Measurements from ENCODE around the gene UFC1. TPM values are rescaled to one million over a fixed set of nuclear protein-coding genes. Genes with fewer than 3 reads are reported as not detected.

UFC1 gene
- total and polyA plus RNA-seq, 2 of the 13 experiments (the other 11 are each of a cell fraction or from before 2014, with no cell fraction given): 72.8 to 85.2 TPM

GRCh38 chr1:161117759-161118581 is 35.8 kb upstream of the UFC1 start, which contains the start of the genes NIT1 and PFDN2 (continued):
- no peak for TF ChIP-seq FUBP1 (CRISPR knock-in tag; IDR thresholded peaks at IDR 0.05; ENCODE audit: borderline replicate concordance)
- no peak for TF ChIP-seq CHCHD3 (CRISPR knock-in tag; IDR thresholded peaks at IDR 0.05)
- no peak for TF ChIP-seq ZNF841 (CRISPR knock-in tag; IDR thresholded peaks at IDR 0.05; ENCODE audit: borderline replicate concordance)
- peak; percentile 78; the same call in 1 of the 2 replicates for TF ChIP-seq ZNF501 (CRISPR knock-in tag; IDR thresholded peaks at IDR 0.05)
- TF ChIP-seq MIER3 (CRISPR knock-in tag; IDR thresholded peaks at IDR 0.05; ENCODE audit: borderline replicate concordance): peak; percentile 45; the same call in 1 of the 2 replicates
- no peak for TF ChIP-seq ZNF556 (CRISPR knock-in tag; IDR thresholded peaks at IDR 0.05; ENCODE audit: borderline replicate concordance)
- no peak; the same call in 1 of the 2 replicates for TF ChIP-seq MAF1 (CRISPR knock-in tag; IDR thresholded peaks at IDR 0.05; ENCODE audit: borderline replicate concordance)
- no peak for TF ChIP-seq ZNF580 (CRISPR knock-in tag; IDR thresholded peaks at IDR 0.05; ENCODE audit: borderline replicate concordance, low read depth)
- peak; percentile 39; the same call in 1 of the 2 replicates for TF ChIP-seq TGIF2 (CRISPR knock-in tag; IDR thresholded peaks at IDR 0.05)
- 0 out of 2 replicates have a peak, but pooled peaks have one; percentile 2 for TF ChIP-seq MEIS2 (CRISPR knock-in tag; IDR thresholded peaks at IDR 0.05)
- peak; percentile 66; the same call in 1 of the 3 replicates for TF ChIP-seq MXI1 (IDR thresholded peaks at IDR 0.05; ENCODE audit: borderline replicate concordance, low read depth, low read length)
- TF ChIP-seq HMGXB4 (CRISPR knock-in tag; IDR thresholded peaks at IDR 0.05; ENCODE audit: borderline replicate concordance in 1 of 2, low read depth in 1 of 2): peak; percentile 64 to 66
- no peak for TF ChIP-seq TCF7L2 (IDR thresholded peaks at IDR 0.05; ENCODE audit: low read depth, low read length)
- TF ChIP-seq ZNF691 (CRISPR knock-in tag; IDR thresholded peaks at IDR 0.05; ENCODE audit: borderline replicate concordance, low read depth): no peak; the same call in 1 of the 2 replicates
- TF ChIP-seq MYPOP (CRISPR knock-in tag; IDR thresholded peaks at IDR 0.05): no peak
- TF ChIP-seq ZNF280B (CRISPR knock-in tag; IDR thresholded peaks at IDR 0.05; ENCODE audit: borderline replicate concordance): peak; percentile 78
- peak; percentile 95 for TF ChIP-seq POLR2G (IDR thresholded peaks at IDR 0.05; ENCODE audit: low read depth, low read length)
- no peak for TF ChIP-seq NFE2L2 (IDR thresholded peaks at IDR 0.05; ENCODE audit: low read length)
- peak; percentile 98 for TF ChIP-seq HOXA3 (CRISPR knock-in tag; IDR thresholded peaks at IDR 0.05)
- TF ChIP-seq DNMT1 (CRISPR knock-in tag; IDR thresholded peaks at IDR 0.05): no peak

All from HepG2 (cell line).